ENCODE measurements around the gene DDX39B.
"Not testable (repeated sequence)": the region's sequence is repeated elsewhere in the genome, so short reads cannot be mapped to it uniquely, and the experiment has no call there.

DNA sequence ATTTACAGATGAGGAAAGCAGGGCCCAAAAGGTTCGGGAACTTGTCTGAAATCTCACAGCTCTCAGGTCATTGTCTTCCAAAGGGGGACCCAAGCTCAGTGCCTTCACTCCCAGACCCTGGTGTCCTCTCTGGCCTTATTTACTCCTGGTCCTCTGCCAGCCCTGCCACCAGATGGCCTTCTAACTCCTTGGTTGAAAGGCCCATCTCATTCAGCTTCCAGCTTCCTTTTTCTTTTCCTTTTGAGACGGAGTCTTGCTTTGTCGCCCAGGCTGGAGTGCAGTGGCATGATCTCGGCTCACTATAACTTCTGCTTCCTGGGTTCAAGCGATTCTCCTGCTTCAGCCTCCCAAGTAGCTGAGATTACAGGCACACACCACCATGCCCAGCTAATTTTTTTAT lies 9.6 kb upstream of the DDX39B start:
- TF ChIP-seq, protein P1, sequence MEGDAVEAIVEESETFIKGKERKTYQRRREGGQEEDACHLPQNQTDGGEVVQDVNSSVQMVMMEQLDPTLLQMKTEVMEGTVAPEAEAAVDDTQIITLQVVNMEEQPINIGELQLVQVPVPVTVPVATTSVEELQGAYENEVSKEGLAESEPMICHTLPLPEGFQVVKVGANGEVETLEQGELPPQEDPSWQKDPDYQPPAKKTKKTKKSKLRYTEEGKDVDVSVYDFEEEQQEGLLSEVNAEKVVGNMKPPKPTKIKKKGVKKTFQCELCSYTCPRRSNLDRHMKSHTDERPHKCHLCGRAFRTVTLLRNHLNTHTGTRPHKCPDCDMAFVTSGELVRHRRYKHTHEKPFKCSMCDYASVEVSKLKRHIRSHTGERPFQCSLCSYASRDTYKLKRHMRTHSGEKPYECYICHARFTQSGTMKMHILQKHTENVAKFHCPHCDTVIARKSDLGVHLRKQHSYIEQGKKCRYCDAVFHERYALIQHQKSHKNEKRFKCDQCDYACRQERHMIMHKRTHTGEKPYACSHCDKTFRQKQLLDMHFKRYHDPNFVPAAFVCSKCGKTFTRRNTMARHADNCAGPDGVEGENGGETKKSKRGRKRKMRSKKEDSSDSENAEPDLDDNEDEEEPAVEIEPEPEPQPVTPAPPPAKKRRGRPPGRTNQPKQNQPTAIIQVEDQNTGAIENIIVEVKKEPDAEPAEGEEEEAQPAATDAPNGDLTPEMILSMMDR (IDR thresholded peaks at IDR 0.05) = peak; percentile 10 to 59 (median 43)
- not testable (repeated sequence) for TF ChIP-seq POLR2A (IDR thresholded peaks at IDR 0.05)
